ENCODE measurements around the gene FARS2. TPM values are rescaled to one million over a fixed set of nuclear protein-coding genes. Genes with fewer than 3 reads are reported as not detected.

Gene FARS2
- total RNA-seq, 1 experiment from 2014 or later = 13.8 TPM

GRCh38 chr6:5766260-5766659, 504.9 kb downstream of the FARS2 start:
- ATAC-seq = 0 out of 2 replicates have a peak, but pooled peaks have one; percentile 53
- TF ChIP-seq CTCF (IDR thresholded peaks at IDR 0.05 in 2 of 3, conservative IDR thresholded peaks at IDR 0.05 in 1 of 3; ENCODE audit: borderline replicate concordance in 1 of 3, insufficient read depth in 1 of 3, low read depth in 2 of 3, low read length in 2 of 3) = peak in 2 of 3 experiments; percentile 30 to 31; a peak in 3 of 6 replicates
- TF ChIP-seq TCF7L2 (IDR thresholded peaks at IDR 0.05; ENCODE audit: borderline replicate concordance, extremely low read depth, insufficient read depth, insufficient read length) = no peak
- TF ChIP-seq RAD21 (IDR thresholded peaks at IDR 0.05; ENCODE audit: low read depth) = peak; percentile 44
- no TSS peak for BruUV-seq (replicated peaks)
- Histone ChIP-seq H4K20me1 (ENCODE audit: insufficient read depth) (no peaks in the 10 kb centered on the region), H3K4me1 (ENCODE audit: control insufficient read depth in 1 of 2, insufficient read depth in 2 of 2, low read length in 2 of 2) (no peaks in the 10 kb centered on the region), H2AFZ (ENCODE audit: low read depth, low read length, poor library complexity, severe bottlenecking) (no peak overlapping the region), H3K79me2 (ENCODE audit: insufficient read depth, low read length) (no peaks in the 10 kb centered on the region), H3K27ac (ENCODE audit: low read depth, low read length) (no peak overlapping the region), H3K4me2 (ENCODE audit: low read length) (no peak overlapping the region), H3K36me3 (ENCODE audit: control insufficient read depth in 1 of 2, insufficient read depth in 2 of 2, low read length in 2 of 2) (no peaks in the 10 kb centered on the region), H3K9me3 (ENCODE audit: control insufficient read depth in 1 of 2, insufficient read depth in 1 of 2, low read depth in 1 of 2, low read length in 2 of 2) (no peaks in the 10 kb centered on the region), H3K27me3 (ENCODE audit: insufficient read depth, low read length) (no peaks in the 10 kb centered on the region), H3K9me2 (ENCODE audit: insufficient read depth) (no peaks in the 10 kb centered on the region), H3K4me3 (replicated peaks in 1 of 2; ENCODE audit: low read depth in 1 of 2, low read length in 2 of 2) (no peak overlapping the region), H3K9ac (ENCODE audit: low read length) (no peak overlapping the region)
- DNase-seq (ENCODE audit: low read depth, low spot score) = no peak
- ChIA-PET CTCF (no interaction called here), RAD21 (ENCODE audit: low non-redundant PET in 1 of 2, low total read pairs in 2 of 2, uncharacterized antibody in 2 of 2, unreplicated experiment in 2 of 2) (no interaction called here), POLR2A (no interaction called here)
- intact Hi-C loops (cut with micrococcal nuclease) = loop anchor here (1.0 kb wide), 1 partner anchor 295 kb away; no protein-coding TSS in a partner anchor

DNA sequence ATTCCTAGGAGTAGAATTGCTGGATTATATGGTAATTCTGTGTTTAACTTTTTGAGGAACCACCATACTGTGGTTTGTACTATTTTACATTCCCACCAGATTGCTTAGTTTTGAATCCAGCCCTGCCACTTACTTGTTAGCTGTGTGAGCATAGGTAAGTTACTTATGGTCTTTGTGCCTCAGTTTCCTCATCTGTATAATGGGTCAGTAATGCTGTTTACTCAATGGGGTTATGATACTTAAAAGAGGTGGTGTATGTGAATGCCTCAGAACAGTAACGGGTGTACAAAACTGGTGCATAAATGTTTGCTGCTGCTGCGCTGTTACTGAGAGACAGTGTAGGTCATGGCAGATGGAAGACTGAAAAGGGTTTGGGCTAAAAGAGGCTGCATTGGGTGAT, 506.2 kb downstream of the FARS2 start:
- Histone ChIP-seq H3K9ac (ENCODE audit: low read length) (no peak overlapping the region), H3K9me3 (ENCODE audit: control insufficient read depth in 1 of 2, insufficient read depth in 1 of 2, low read depth in 1 of 2, low read length in 2 of 2) (no peaks in the 10 kb centered on the region), H3K36me3 (ENCODE audit: control insufficient read depth in 1 of 2, insufficient read depth in 2 of 2, low read length in 2 of 2) (no peaks in the 10 kb centered on the region), H3K27ac (ENCODE audit: low read depth, low read length) (no peak overlapping the region), H3K4me1 (ENCODE audit: control insufficient read depth in 1 of 2, insufficient read depth in 2 of 2, low read length in 2 of 2) (no peaks in the 10 kb centered on the region), H3K9me2 (ENCODE audit: insufficient read depth) (no peaks in the 10 kb centered on the region), H3K79me2 (ENCODE audit: insufficient read depth, low read length) (no peaks in the 10 kb centered on the region), H4K20me1 (ENCODE audit: insufficient read depth) (no peaks in the 10 kb centered on the region), H3K4me3 (replicated peaks in 1 of 2; ENCODE audit: low read depth in 1 of 2, low read length in 2 of 2) (no peak overlapping the region), H3K27me3 (ENCODE audit: insufficient read depth, low read length) (no peaks in the 10 kb centered on the region), H2AFZ (ENCODE audit: low read depth, low read length, poor library complexity, severe bottlenecking) (no peak overlapping the region), H3K4me2 (ENCODE audit: low read length) (no peak overlapping the region)
- intact Hi-C loops (cut with micrococcal nuclease) = no loop called here
- ATAC-seq (no peak), DNase-seq (ENCODE audit: low read depth, low spot score) (no peak)
- BruUV-seq (replicated peaks) = no TSS peak
- POLR2A ChIA-PET = no interaction called here
- CTCF ChIA-PET = no interaction called here
- RAD21 ChIA-PET (ENCODE audit: low non-redundant PET in 1 of 2, low total read pairs in 2 of 2, uncharacterized antibody in 2 of 2, unreplicated experiment in 2 of 2) = no interaction called here
- TF ChIP-seq REST (IDR thresholded peaks at IDR 0.05; ENCODE audit: low read depth) (no peak), RAD21 (IDR thresholded peaks at IDR 0.05; ENCODE audit: low read depth) (no peak), ZBTB33 (IDR thresholded peaks at IDR 0.05; ENCODE audit: extremely low read depth, insufficient replicate concordance, low read length) (no peak), ELF1 (IDR thresholded peaks at IDR 0.05; ENCODE audit: borderline replicate concordance, low read depth) (no peak), POLR2A (IDR thresholded peaks at IDR 0.05; ENCODE audit: borderline replicate concordance, extremely low read depth, insufficient read depth, insufficient read length) (no peak), ATF3 (IDR thresholded peaks at IDR 0.05) (no peak), MAX (IDR thresholded peaks at IDR 0.05) (no peak), YY1 (IDR thresholded peaks at IDR 0.05; ENCODE audit: extremely low read depth, insufficient replicate concordance, low read depth, low read length) (no peak), JUND (IDR thresholded peaks at IDR 0.05) (no peak), CBX3 (IDR thresholded peaks at IDR 0.05; ENCODE audit: low read depth) (no peak)

All from HCT116 (cell line).